ENCODE data around the gene RORC.

Gene RORC

GRCh38 chr1:151860504-151861187 lies 29.0 kb upstream of the RORC start:
- TF ChIP-seq EZH2 (IDR thresholded peaks at IDR 0.05; ENCODE audit: borderline replicate concordance, low read length) (no peak), CTCF (IDR thresholded peaks at IDR 0.05; ENCODE audit: low read length) (no peak)

GRCh38 chr1:151859891-151860293 lies 28.3 kb upstream of the RORC start:
- Histone ChIP-seq H3K4me1 (ENCODE audit: insufficient read depth, low read length, severe bottlenecking) (no peaks in the 10 kb centered on the region), H3K27ac (ENCODE audit: low read depth, low read length, poor library complexity, severe bottlenecking) (no peak overlapping the region), H2AFZ (ENCODE audit: low read length) (no peak overlapping the region), H3K27me3 (ENCODE audit: insufficient read depth, low read length) (peaks cover 6% of the 10 kb centered on the region; the same call in 1 of the 2 replicates), H3K4me2 (ENCODE audit: low read length) (no peak overlapping the region), H3K9ac (ENCODE audit: low read length) (no peak overlapping the region), H3K36me3 (ENCODE audit: insufficient read depth, low read length) (no peaks in the 10 kb centered on the region), H3F3A (ENCODE audit: insufficient read depth, low read length) (no peaks in the 10 kb centered on the region), H3K9me3 (ENCODE audit: low read length) (no peaks in the 10 kb centered on the region), H3K79me2 (ENCODE audit: insufficient read depth, low read length) (no peaks in the 10 kb centered on the region), H4K20me1 (ENCODE audit: insufficient read depth, low read length) (no peaks in the 10 kb centered on the region), H3K4me3 (ENCODE audit: low read depth, low read length, poor library complexity, severe bottlenecking) (no peak overlapping the region), H3K9me2 (ENCODE audit: low read depth, low read length) (no peaks in the 10 kb centered on the region)
- no peak for TF ChIP-seq EZH2 (IDR thresholded peaks at IDR 0.05; ENCODE audit: borderline replicate concordance, low read length)
- no peak for TF ChIP-seq CTCF (IDR thresholded peaks at IDR 0.05; ENCODE audit: low read length)

More at GRCh38 chr1:151860504-151861187, 29.0 kb upstream of the RORC start:
- no peak overlapping the region for H3K27ac ChIP-seq (ENCODE audit: low read depth, low read length, poor library complexity, severe bottlenecking)
- H3K36me3 ChIP-seq (ENCODE audit: insufficient read depth, low read length), result no peaks in the 10 kb centered on the region
- H3K9me3 ChIP-seq (ENCODE audit: low read length), result no peaks in the 10 kb centered on the region
- H3K4me3 ChIP-seq (ENCODE audit: low read depth, low read length, poor library complexity, severe bottlenecking), result no peak overlapping the region
- H3K27me3 ChIP-seq (ENCODE audit: insufficient read depth, low read length), result peaks cover 6% of the 10 kb centered on the region; the same call in 1 of the 2 replicates
- no peaks in the 10 kb centered on the region for H3K79me2 ChIP-seq (ENCODE audit: insufficient read depth, low read length)
- no peak overlapping the region for H2AFZ ChIP-seq (ENCODE audit: low read length)
- H3K9me2 ChIP-seq (ENCODE audit: low read depth, low read length), result no peaks in the 10 kb centered on the region
- no peak overlapping the region for H3K4me2 ChIP-seq (ENCODE audit: low read length)
- H3F3A ChIP-seq (ENCODE audit: insufficient read depth, low read length), result no peaks in the 10 kb centered on the region
- H4K20me1 ChIP-seq (ENCODE audit: insufficient read depth, low read length), result no peaks in the 10 kb centered on the region
- H3K9ac ChIP-seq (ENCODE audit: low read length), result no peak overlapping the region
- no peaks in the 10 kb centered on the region for H3K4me1 ChIP-seq (ENCODE audit: insufficient read depth, low read length, severe bottlenecking)

- no peak overlapping the region for H2AFZ ChIP-seq (ENCODE audit: low read length)
- H3K9me3 ChIP-seq (ENCODE audit: low read length), result no peaks in the 10 kb centered on the region
- TF ChIP-seq CTCF (IDR thresholded peaks at IDR 0.05; ENCODE audit: low read length) (no peak), EZH2 (IDR thresholded peaks at IDR 0.05; ENCODE audit: borderline replicate concordance, low read length) (no peak)
- no peaks in the 10 kb centered on the region for H3K79me2 ChIP-seq (ENCODE audit: insufficient read depth, low read length)
- H3K36me3 ChIP-seq (ENCODE audit: insufficient read depth, low read length), result no peaks in the 10 kb centered on the region
- no peak overlapping the region for H3K27ac ChIP-seq (ENCODE audit: low read depth, low read length, poor library complexity, severe bottlenecking)
- H3K27me3 ChIP-seq (ENCODE audit: insufficient read depth, low read length), result peaks cover 6% of the 10 kb centered on the region; the same call in 1 of the 2 replicates
- H3K4me3 ChIP-seq (ENCODE audit: low read depth, low read length, poor library complexity, severe bottlenecking), result no peak overlapping the region
- no peaks in the 10 kb centered on the region for H3K9me2 ChIP-seq (ENCODE audit: low read depth, low read length)
- no peaks in the 10 kb centered on the region for H3F3A ChIP-seq (ENCODE audit: insufficient read depth, low read length)
- no peak overlapping the region for H3K4me2 ChIP-seq (ENCODE audit: low read length)
- H3K4me1 ChIP-seq (ENCODE audit: insufficient read depth, low read length, severe bottlenecking), result no peaks in the 10 kb centered on the region
- no peaks in the 10 kb centered on the region for H4K20me1 ChIP-seq (ENCODE audit: insufficient read depth, low read length)
- H3K9ac ChIP-seq (ENCODE audit: low read length), result no peak overlapping the region
These were observed 27.5 kb upstream of the RORC start for GRCh38 chr1:151858886-151859665.
